A673 (cell line): ENCODE measurements around the gene HSPA14. TPM values are rescaled to one million over a fixed set of nuclear protein-coding genes. Genes with fewer than 3 reads are reported as not detected.
"Not testable (repeated sequence)": the region's sequence is repeated elsewhere in the genome, so short reads cannot be mapped to it uniquely, and the experiment has no call there.

ENCODE experiments used
- BruUV-seq: library from RNA; stranded (reverse); fragments of 400-500 nt; replicated peaks from 2 replicates; lab custom pipeline; 2021; lab: Mats Ljungman, UMichigan
- CTCF ChIA-PET: fragments of 300-600 bp; sonication (Branson Sonifier 250); formaldehyde crosslinking; loops from one replicate; lab custom pipeline; 2022; ENCODE audit warnings: antibody characterized with exemption; lab: Charles Lee
- POLR2A ChIA-PET: fragments of 300-600 bp; sonication (Branson Sonifier 250); formaldehyde crosslinking; loops from one replicate; lab custom pipeline; 2022; ENCODE audit warnings: antibody characterized with exemption; ENCODE audit not compliant: low non-redundant PET; lab: Charles Lee
- DNase-seq: peaks from one replicate; pipeline ENCODE4 v3.0.0-alpha.2; 2015; ENCODE audit warnings: low spot score
- H3K27ac ChIP-seq: fragments of 200-600 bp; sonication (generic); 2 replicates; pipeline ENCODE4 v1.5.1; 2016; ENCODE audit warnings: mixed run types, low read depth, mild to moderate bottlenecking, mixed read lengths, antibody characterized with exemption, low read length; ENCODE audit not compliant: poor library complexity, severe bottlenecking
- H3K27me3 ChIP-seq: fragments of 200-600 bp; sonication (generic); replicated peaks from 2 replicates; pipeline ENCODE4 v1.6.1; 2017; ENCODE audit warnings: mixed run types, low read depth, mild to moderate bottlenecking, mixed read lengths, antibody characterized with exemption, low read length; ENCODE audit not compliant: insufficient read depth, poor library complexity
- H3K36me3 ChIP-seq: fragments of 200-600 bp; sonication (generic); 2 replicates; pipeline ENCODE4 v1.6.1; 2016; ENCODE audit warnings: mixed run types, mild to moderate bottlenecking, mixed read lengths, antibody characterized with exemption, low read length; ENCODE audit not compliant: insufficient read depth, poor library complexity, severe bottlenecking
- H3K4me1 ChIP-seq: fragments of 200-600 bp; sonication (generic); 2 replicates; pipeline ENCODE4 v1.6.1; 2017; ENCODE audit warnings: mixed run types, mild to moderate bottlenecking, mixed read lengths, antibody characterized with exemption, low read length; ENCODE audit not compliant: insufficient read depth, poor library complexity, severe bottlenecking
- H3K4me3 ChIP-seq: fragments of 200-600 bp; sonication (generic); 2 replicates; pipeline ENCODE4 v1.5.1; 2016; ENCODE audit warnings: low read depth, mixed run types, mild to moderate bottlenecking, mixed read lengths, low read length; ENCODE audit not compliant: poor library complexity, severe bottlenecking
- H3K9me3 ChIP-seq: fragments of 200-600 bp; sonication (generic); 2 replicates; pipeline ENCODE4 v1.6.1; 2016; ENCODE audit warnings: mixed run types, low read depth, mild to moderate bottlenecking, mixed read lengths, antibody characterized with exemption, low read length; ENCODE audit not compliant: poor library complexity, severe bottlenecking
- CTCF ChIP-seq: fragments of 300-800, 200-600 bp; sonication (generic); conservative IDR thresholded peaks from 2 replicates; pipeline ENCODE4 v1.5.1; 2017; ENCODE audit warnings: low read depth, mild to moderate bottlenecking, antibody characterized with exemption, low read length, moderate library complexity, mixed read lengths
- EZH2 ChIP-seq: fragments of 200-600 bp; sonication (generic); IDR thresholded peaks from 2 replicates; pipeline ENCODE4 v1.6.1; 2017; ENCODE audit warnings: borderline replicate concordance, low read depth, mild to moderate bottlenecking, mixed read lengths, antibody characterized with exemption, low read length; ENCODE audit not compliant: poor library complexity, severe bottlenecking
- intact Hi-C: fragments of 100-400 bp; cut with micrococcal nuclease; formaldehyde crosslinking; loops from one replicate; pipeline ENCODE4 v1.10.0; 2022; ENCODE audit not compliant: unreplicated experiment
- total RNA-seq: library from RNA; stranded (reverse); gene quantifications from 2 replicates; pipeline ENCODE4 v1.2.3, GENCODE V29; 2021

Gene HSPA14
- total RNA-seq, 1 experiment from 2014 or later: 46.9 TPM

- DNase-seq: no peak
- Histone ChIP-seq H3K27ac (no peak overlapping the region), H3K4me1 (no peaks in the 10 kb centered on the region), H3K4me3 (no peak overlapping the region), H3K9me3 (peaks cover 10% of the 10 kb centered on the region), H3K36me3 (peaks cover 84% of the 10 kb centered on the region), H3K27me3 (no peaks in the 10 kb centered on the region)
- TF ChIP-seq EZH2 (no peak), CTCF (no peak)
- ChIA-PET CTCF (no interaction called here), POLR2A (no interaction called here)
- no TSS peak for BruUV-seq
- intact Hi-C loops: no loop called here
Observed at GRCh38 chr10:14905890-14906289, 67.8 kb downstream of the HSPA14 start.

GRCh38 chr10:14906765-14907164, 68.7 kb downstream of the HSPA14 start:
- ChIA-PET CTCF (interaction anchor here (0.6 kb wide), 1 partner anchor 30 kb away, joined by 3 read pairs; no protein-coding TSS in a partner anchor), POLR2A (no interaction called here)
- BruUV-seq: no TSS peak
- Histone ChIP-seq H3K27ac (no peak overlapping the region), H3K4me1 (no peaks in the 10 kb centered on the region), H3K9me3 (peaks cover 10% of the 10 kb centered on the region), H3K4me3 (no peak overlapping the region), H3K27me3 (no peaks in the 10 kb centered on the region), H3K36me3 (peaks cover 85% of the 10 kb centered on the region)
- intact Hi-C loops: no loop called here
- DNase-seq: no peak
- TF ChIP-seq CTCF (no peak), EZH2 (no peak)

GRCh38 chr10:14907591-14907990, 69.5 kb downstream of the HSPA14 start:
- H3K27ac ChIP-seq, DNase-seq, H3K4me1 ChIP-seq, H3K27me3 ChIP-seq, CTCF ChIA-PET, BruUV-seq, H3K4me3 ChIP-seq, intact Hi-C loops: not testable (repeated sequence)
- H3K9me3 ChIP-seq: peaks cover 10% of the 10 kb centered on the region
- H3K36me3 ChIP-seq: peaks cover 87% of the 10 kb centered on the region
- POLR2A ChIA-PET: interaction anchor here (0.7 kb wide), 1 partner anchor 877 kb away, joined by 26 read pairs; no protein-coding TSS in a partner anchor

- Histone ChIP-seq H3K4me3 (no peak overlapping the region), H3K36me3 (peaks cover 89% of the 10 kb centered on the region), H3K27me3 (no peaks in the 10 kb centered on the region), H3K4me1 (no peaks in the 10 kb centered on the region), H3K27ac (no peak overlapping the region), H3K9me3 (peaks cover 11% of the 10 kb centered on the region)
- no TSS peak for BruUV-seq
- no peak for TF ChIP-seq EZH2
- TF ChIP-seq CTCF: no peak
- DNase-seq: no peak
- intact Hi-C loops: no loop called here
- ChIA-PET CTCF (no interaction called here), POLR2A (no interaction called here)
Observed at GRCh38 chr10:14909101-14909500, 71.0 kb downstream of the HSPA14 start.
